ENCODE results near the gene TACR2. TPM values are rescaled to one million over a fixed set of nuclear protein-coding genes. Genes with fewer than 3 reads are reported as not detected.
A peak's percentile ranks its signal among the peaks of the same experiment; 100 is the strongest.

The TACR2 gene
- total and polyA plus RNA-seq, 2 of the 13 experiments (the other 11 are each of a cell fraction or from before 2014, with no cell fraction given): 0.04 TPM; not detected in 1

DNA sequence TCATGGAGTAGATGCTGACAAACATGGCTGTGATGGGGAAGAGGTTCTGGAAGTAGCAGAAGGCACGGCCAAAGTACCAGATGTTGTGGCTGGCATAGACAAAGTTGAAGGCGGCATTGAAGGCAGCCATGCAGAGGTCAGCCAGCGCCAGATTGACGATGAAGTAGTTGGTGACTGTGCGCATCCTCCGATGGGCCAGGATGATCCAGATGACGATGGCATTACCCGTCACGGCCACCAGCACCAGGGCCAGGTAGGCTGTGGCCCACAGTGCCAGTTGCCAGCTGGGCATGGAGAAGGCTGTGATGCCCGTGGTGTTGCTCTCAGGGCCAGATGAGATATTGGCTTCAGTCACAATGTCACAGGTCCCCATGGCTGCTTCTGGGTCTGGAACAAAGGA lies 767 bp downstream of the TACR2 start:
- in situ Hi-C loops (cut with HindIII; ENCODE audit: extremely low pct_ligation_motif_present, low pct_unique_long_range_greater_than_20kb): no loop called here
- DNase-seq (ENCODE audit: low spot score): no peak
- CTCF ChIA-PET (ENCODE audit: low intra/inter-chr PET ratio, low total read pairs): no interaction called here
- Histone ChIP-seq H3K4me3 (replicated peaks in 1 of 3; ENCODE audit: insufficient read depth in 1 of 3, low read depth in 2 of 3, low read length in 3 of 3) (no peak overlapping the region), H3K9me3 (ENCODE audit: low read length) (no peaks in the 10 kb centered on the region), H3K4me2 (ENCODE audit: low read depth, low read length) (no peak overlapping the region), H3K27ac (ENCODE audit: extremely low read length, insufficient read depth, low read length) (no peak overlapping the region), H3K27me3 (ENCODE audit: control insufficient read depth in 1 of 2, insufficient read depth in 2 of 2, low read length in 2 of 2) (no peaks in the 10 kb centered on the region), H3K4me1 (ENCODE audit: insufficient read depth, low read length) (peaks cover 38% of the 10 kb centered on the region), H2AFZ (ENCODE audit: low read length) (no peak overlapping the region), H3K79me2 (ENCODE audit: insufficient read depth, low read length) (no peaks in the 10 kb centered on the region), H3K9ac (ENCODE audit: insufficient read depth, low read depth, low read length) (no peak overlapping the region), H4K20me1 (ENCODE audit: insufficient read depth, low read length) (no peaks in the 10 kb centered on the region), H3K36me3 (replicated peaks in 1 of 2; ENCODE audit: control insufficient read depth in 1 of 2, insufficient read depth in 2 of 2, low read length in 2 of 2) (no peaks in the 10 kb centered on the region)
- POLR2A ChIA-PET: no interaction called here
- no peak for FAIRE-seq
- no peak for ATAC-seq
- TF ChIP-seq DDIT3 (CRISPR knock-in tag; IDR thresholded peaks at IDR 0.05): no peak
- TF ChIP-seq HNRNPL (IDR thresholded peaks at IDR 0.05; ENCODE audit: low read depth, low read length): 0 out of 2 replicates have a peak, but pooled peaks have one; percentile 33
- WGBS (ENCODE audit: low lambda C conversion rate): 89% methylated on average over 7 of the region's 10 CpGs
- intact Hi-C loops (cut with micrococcal nuclease; ENCODE audit: unreplicated experiment): no loop called here
- BruUV-seq (replicated peaks): no TSS peak

DNA sequence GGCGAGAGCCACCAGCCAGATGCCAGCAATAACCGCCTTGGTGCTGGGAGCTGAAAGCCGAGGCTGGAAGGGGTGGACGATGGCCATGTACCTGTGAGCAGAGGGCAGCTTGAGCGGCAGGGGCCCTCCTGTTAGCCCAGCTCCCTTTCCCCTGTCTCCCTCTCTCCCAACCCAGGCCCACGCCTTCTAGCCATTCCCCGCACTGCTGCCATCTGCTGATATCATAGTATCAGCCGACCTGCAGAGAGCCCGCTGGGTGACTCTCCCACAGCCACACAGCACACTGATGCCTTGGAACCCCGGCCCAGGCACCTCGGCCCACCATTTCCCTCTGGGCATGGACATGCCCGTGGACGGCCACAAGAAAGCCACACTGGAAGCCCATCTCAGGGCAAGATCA lies 1.7 kb downstream of the TACR2 start:
- TF ChIP-seq MXD4 (CRISPR knock-in tag; IDR thresholded peaks at IDR 0.05) (no peak), ZBTB1 (CRISPR knock-in tag; IDR thresholded peaks at IDR 0.05; ENCODE audit: borderline replicate concordance) (no peak), NFE2L2 (IDR thresholded peaks at IDR 0.05; ENCODE audit: low read length) (no peak), ZNF12 (CRISPR knock-in tag; IDR thresholded peaks at IDR 0.05) (no peak), ZNF367 (CRISPR knock-in tag; IDR thresholded peaks at IDR 0.05; ENCODE audit: borderline replicate concordance) (no peak), HMG20B (CRISPR knock-in tag; conservative IDR thresholded peaks at IDR 0.05) (no peak), ZMAT3 (CRISPR knock-in tag; conservative IDR thresholded peaks at IDR 0.05) (no peak), NCOA2 (CRISPR knock-in tag; IDR thresholded peaks at IDR 0.05) (no peak), TOE1 (CRISPR knock-in tag; IDR thresholded peaks at IDR 0.05) (no peak), RFX3 (CRISPR knock-in tag; IDR thresholded peaks at IDR 0.05) (no peak), SNRNP70 (IDR thresholded peaks at IDR 0.05; ENCODE audit: low read depth, low read length) (no peak), PBX2 (CRISPR knock-in tag; IDR thresholded peaks at IDR 0.05) (no peak), MXI1 (IDR thresholded peaks at IDR 0.05; ENCODE audit: borderline replicate concordance, low read depth, low read length) (no peak), SSRP1 (CRISPR knock-in tag; IDR thresholded peaks at IDR 0.05) (no peak), EED (CRISPR knock-in tag; IDR thresholded peaks at IDR 0.05) (no peak)
- Histone ChIP-seq H3K4me2 (ENCODE audit: low read depth, low read length) (no peak overlapping the region), H3K27ac (ENCODE audit: extremely low read length, insufficient read depth, low read length) (no peak overlapping the region), H3K79me2 (ENCODE audit: insufficient read depth, low read length) (no peaks in the 10 kb centered on the region), H4K20me1 (ENCODE audit: insufficient read depth, low read length) (no peaks in the 10 kb centered on the region), H3K36me3 (replicated peaks in 1 of 2; ENCODE audit: control insufficient read depth in 1 of 2, insufficient read depth in 2 of 2, low read length in 2 of 2) (no peaks in the 10 kb centered on the region), H3K4me1 (ENCODE audit: insufficient read depth, low read length) (peaks cover 38% of the 10 kb centered on the region), H3K9me3 (ENCODE audit: low read length) (no peaks in the 10 kb centered on the region), H3K9ac (ENCODE audit: insufficient read depth, low read depth, low read length) (no peak overlapping the region), H2AFZ (ENCODE audit: low read length) (no peak overlapping the region), H3K4me3 (replicated peaks in 1 of 3; ENCODE audit: insufficient read depth in 1 of 3, low read depth in 2 of 3, low read length in 3 of 3) (no peak overlapping the region), H3K27me3 (ENCODE audit: control insufficient read depth in 1 of 2, insufficient read depth in 2 of 2, low read length in 2 of 2) (no peaks in the 10 kb centered on the region)
- no TSS peak for BruUV-seq (replicated peaks)
- intact Hi-C loops (cut with micrococcal nuclease; ENCODE audit: unreplicated experiment): no loop called here
- ATAC-seq (no peak), DNase-seq (ENCODE audit: low spot score) (no peak), FAIRE-seq (no peak)
- in situ Hi-C loops (cut with HindIII; ENCODE audit: extremely low pct_ligation_motif_present, low pct_unique_long_range_greater_than_20kb): no loop called here
- POLR2A ChIA-PET: no interaction called here
- WGBS (ENCODE audit: low lambda C conversion rate): 63% methylated on average over 9 of the region's 13 CpGs
- CTCF ChIA-PET (ENCODE audit: low intra/inter-chr PET ratio, low total read pairs): no interaction called here

All from HepG2 (cell line).